Heart right ventricle (tissue), 16 donors: ENCODE measurements around the gene GOLGA2. TPM values are rescaled to one million over a fixed set of nuclear protein-coding genes. Genes with fewer than 3 reads are reported as not detected.

ENCODE experiments used
- ATAC-seq, 8 donors: fragments of 200-7000 bp; cut with Tn5 transposase; one replicate each; pipeline ENCODE4 v1.9.1; 2020; ENCODE audit warnings: mild to moderate bottlenecking in 8 of 8, moderate library complexity in 8 of 8, moderate number of reproducible peaks in 1 of 8
- DNase-seq, 2 donors: peaks; one replicate each; pipeline ENCODE4 v3.0.0-alpha.2; 2020
- H3K27ac ChIP-seq, 10 donors: fragments of 200-600 bp; sonication (generic) in 2 of 10; one replicate each; pipeline versions ENCODE4 v1.5.0 to v1.8.0; 2020 to 2022; ENCODE audit warnings: mild to moderate bottlenecking in 3 of 10
- H3K27me3 ChIP-seq, 7 donors: fragments of 200-600 bp; one replicate each; pipeline ENCODE4 v1.8.0; 2021 to 2022; ENCODE audit warnings: mild to moderate bottlenecking in 2 of 7
- H3K36me3 ChIP-seq, 9 donors: fragments of 200-600 bp; sonication (generic) in 1 of 9; one replicate each; pipeline versions ENCODE4 v1.5.0 to v1.8.0; 2020 to 2022; ENCODE audit warnings: mild to moderate bottlenecking in 2 of 9
- H3K4me1 ChIP-seq, 9 donors: fragments of 200-600 bp; sonication (generic) in 1 of 9; one replicate each; pipeline versions ENCODE4 v1.5.0 to v1.8.0; 2020 to 2022; ENCODE audit warnings: mild to moderate bottlenecking in 4 of 9
- H3K4me3 ChIP-seq, 10 donors: fragments of 200-600 bp; sonication (generic) in 2 of 10; one replicate each; pipeline versions ENCODE4 v1.5.0 to v1.8.0; 2020 to 2022; ENCODE audit warnings: mild to moderate bottlenecking in 7 of 10, moderate library complexity in 2 of 10
- H3K9me3 ChIP-seq, 11 donors: fragments of 200-600 bp in 10 of 11; sonication (generic) in 2 of 11; one replicate each; pipeline versions ENCODE4 v1.5.0 to v1.8.0; 2013 to 2022; ENCODE audit warnings: mild to moderate bottlenecking in 2 of 11, control low read depth in 1 of 11, moderate library complexity in 1 of 11
- WGBS, 2 donors: extraction: QIAGEN DNeasy Blood & Tissue Kit; methylation state at CpG; one replicate each; pipeline ENCODE4 v1.1.7; 2013; ENCODE audit warnings: inconsistent platforms in 1 of 2; 5-methylcytosine and 5-hydroxymethylcytosine counted together
- intact Hi-C, 10 donors: fragments of 100-400 bp; cut with DNase I; formaldehyde crosslinking; loops; one replicate each; pipeline versions ENCODE4 v1.11.1 to v1.14.2; 2022
- polyA plus RNA-seq, 2 donors: library from polyadenylated mRNA; stranded (reverse); fragments of 200-250 nt; gene quantifications; one replicate each; pipeline ENCODE4 v1.2.3, GENCODE V29; 2013
- total RNA-seq, 10 donors: library from RNA; stranded (reverse); fragmentation: NEBNext Ultra II Directional in 3 of 10; extraction: Animal tissue kit (Norgen Biotek cat#: 25700) in 3 of 10; gene quantifications; one replicate each; pipeline versions ENCODE4 v1.2.1 to v1.2.4, GENCODE V29; 2021 to 2023
- TF ChIP-seq, protein P1 (sequence below), 9 donors: fragments of 200-600 bp; sonication (generic) in 2 of 9; IDR thresholded peaks; one replicate each; pipeline versions ENCODE4 v1.5.0 to v1.8.0; 2021 to 2022; ENCODE audit warnings: antibody characterized with exemption in 9 of 9, mild to moderate bottlenecking in 5 of 9, moderate library complexity in 1 of 9
- donor health status: Arrhythmogenic right ventricular cardiomyopathy.
- donor health status: ischemic (EF 13 %, LVEDD 7.1; RV severe dilation, severe dysfunction).
- donor health status: healthy with polysubstance abuse.
- donor health status: DM: no; HTN: yes; CAD: no.
- donor health status: DM: no; HTN: no; CAD: no.
- donor health status: ischemic (EF 25% LVEDD 6.9; RV normal size, moderate dysfunction).
- donor health status: ischemic (EF 25% LVEDD 5.7; RV mildly dilated, moderate dysfunction).
- donor health status: healthy.
- donor health status: DM: yes; HTN: yes; CAD: no.
- donor health status: Ischemic cardiomyopathy.
- donor health status: ischemic (EF 35%, LVEDD 5.7; RV mildly dilated, moderate dysfunction).
- donor health status: nonischemic (EF 11% LVEDD 7.7; RV severe dilation, severe dysfunction).
- donor health status: DM: yes; HTN: yes; CAD: no.
- donor health status: PGD.
- donor health status: ischemic (EF 29% LVEDD 5.4; RV normal size, mild dysfunction).
- donor health status: nonischemic (EF 23%, LVEDD 6.1; RV moderate dilation, normal function).

The GOLGA2 gene
- total and polyA plus RNA-seq, 12 donors, result 78.0 to 101 (median 89.1) TPM

DNA sequence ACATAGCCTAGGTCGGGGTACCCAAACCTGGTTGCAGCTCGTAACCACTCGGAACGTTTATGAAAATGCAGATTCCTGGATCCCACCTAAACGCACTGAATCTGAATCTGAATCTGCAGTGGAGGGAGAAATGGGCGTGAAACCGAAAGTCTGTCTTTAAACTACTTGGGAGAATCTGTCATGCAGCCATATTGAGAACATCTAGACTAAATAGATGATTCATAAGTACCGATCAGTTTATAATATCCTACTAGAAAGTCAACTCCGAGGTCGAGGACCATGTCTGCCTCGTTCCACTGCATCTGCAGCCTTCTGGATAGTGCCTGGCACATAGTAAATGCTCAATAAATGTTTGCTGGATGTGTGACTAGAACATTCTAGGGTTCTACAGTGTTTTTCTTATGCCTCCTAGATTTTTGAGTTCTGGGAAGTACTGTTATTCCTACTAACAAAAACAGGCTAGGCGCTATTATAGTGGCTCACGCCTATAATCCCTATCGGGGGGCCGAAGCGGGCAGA, 47.5 kb upstream of the GOLGA2 start:
- ATAC-seq (no peak), DNase-seq (no peak)
- Histone ChIP-seq H3K27ac (peak overlapping the region in 9 of 10 donors; percentile 82 to 96 (median 92)), H3K4me1 (peaks cover 8 to 44% (median 35%) of the 10 kb centered on the region in 9 donors), H3K36me3 (peaks cover 0 to 66% (median 0%) of the 10 kb centered on the region in 9 donors), H3K9me3 (no peaks in the 10 kb centered on the region), H3K27me3 (no peaks in the 10 kb centered on the region), H3K4me3 (peak overlapping the region; percentile 73 to 100 (median 92))
- WGBS, 2 donors, result 26% methylated on average over 16 of the region's 16 CpGs
- intact Hi-C loops, result loop anchor here in 4 of 10 donors (5.0 to 10.0 kb wide), 2 partner anchors 46 to 128 kb away; partner anchors contain the start of genes GOLGA2 (in 3 of the 4), SWI5 (in 3 of the 4) and CIZ1 (in 1 of the 4)
- TF ChIP-seq, protein P1, sequence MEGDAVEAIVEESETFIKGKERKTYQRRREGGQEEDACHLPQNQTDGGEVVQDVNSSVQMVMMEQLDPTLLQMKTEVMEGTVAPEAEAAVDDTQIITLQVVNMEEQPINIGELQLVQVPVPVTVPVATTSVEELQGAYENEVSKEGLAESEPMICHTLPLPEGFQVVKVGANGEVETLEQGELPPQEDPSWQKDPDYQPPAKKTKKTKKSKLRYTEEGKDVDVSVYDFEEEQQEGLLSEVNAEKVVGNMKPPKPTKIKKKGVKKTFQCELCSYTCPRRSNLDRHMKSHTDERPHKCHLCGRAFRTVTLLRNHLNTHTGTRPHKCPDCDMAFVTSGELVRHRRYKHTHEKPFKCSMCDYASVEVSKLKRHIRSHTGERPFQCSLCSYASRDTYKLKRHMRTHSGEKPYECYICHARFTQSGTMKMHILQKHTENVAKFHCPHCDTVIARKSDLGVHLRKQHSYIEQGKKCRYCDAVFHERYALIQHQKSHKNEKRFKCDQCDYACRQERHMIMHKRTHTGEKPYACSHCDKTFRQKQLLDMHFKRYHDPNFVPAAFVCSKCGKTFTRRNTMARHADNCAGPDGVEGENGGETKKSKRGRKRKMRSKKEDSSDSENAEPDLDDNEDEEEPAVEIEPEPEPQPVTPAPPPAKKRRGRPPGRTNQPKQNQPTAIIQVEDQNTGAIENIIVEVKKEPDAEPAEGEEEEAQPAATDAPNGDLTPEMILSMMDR (IDR thresholded peaks at IDR 0.05), result no peak

DNA sequence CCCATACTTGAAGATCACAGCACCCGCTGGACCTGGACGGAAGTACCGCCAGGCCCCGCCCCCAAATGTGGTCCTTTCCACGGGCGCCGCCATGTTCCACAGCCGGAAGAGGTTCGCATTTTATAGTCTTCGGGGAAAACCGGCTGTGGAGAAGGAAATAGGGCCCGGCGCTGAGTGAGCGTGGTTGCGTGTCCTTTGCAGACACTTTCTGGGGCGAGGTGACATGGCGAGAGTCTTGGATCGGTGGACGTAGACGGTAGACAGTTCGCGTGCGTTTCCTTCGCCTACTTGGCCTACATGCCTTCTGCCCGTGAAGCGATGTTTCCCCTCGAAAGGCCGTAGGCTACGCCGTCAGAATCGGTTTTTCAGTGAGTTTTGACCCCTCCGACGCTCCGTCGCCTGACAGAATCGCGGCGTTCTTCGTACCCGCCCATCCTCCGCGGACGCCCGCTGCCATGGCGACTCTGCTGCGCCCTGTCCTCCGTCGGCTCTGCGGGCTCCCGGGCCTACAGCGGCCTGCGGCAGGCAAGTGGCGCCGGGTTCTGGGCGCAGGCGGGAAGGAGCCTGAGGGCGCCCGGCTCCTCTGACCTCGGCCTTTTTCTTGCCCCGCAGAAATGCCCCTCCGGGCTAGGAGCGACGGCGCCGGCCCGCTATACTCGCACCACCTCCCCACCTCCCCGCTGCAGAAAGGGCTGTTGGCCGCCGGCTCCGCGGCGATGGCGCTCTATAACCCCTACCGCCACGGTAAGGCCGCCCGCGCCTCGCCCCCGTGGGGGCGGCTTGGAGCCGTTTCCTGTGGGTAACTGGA, 46.8 kb upstream of the GOLGA2 start, which contains the start of the genes COQ4 and TRUB2:
COQ4 (plus strand) TSS at position 436 of the 808 bp plus-strand sequence; CDS start at position 456, 20 bp downstream.
TRUB2 (minus strand) TSS at position 44 of the 808 bp plus-strand sequence; CDS start at position 5, 39 bp downstream.
- Histone ChIP-seq H3K4me1 (peaks cover 8 to 44% (median 35%) of the 10 kb centered on the region in 9 donors), H3K4me3 (peak within 1 kb of the TSS; percentile 73 to 100 (median 92)), H3K27ac (peak within 1 kb of the TSS; percentile 82 to 96 (median 93)), H3K36me3 (peaks cover 0 to 66% (median 0%) of the 10 kb centered on the region in 9 donors), H3K27me3 (no peaks in the 10 kb centered on the region), H3K9me3 (no peaks in the 10 kb centered on the region)
- TF ChIP-seq, protein P1 (IDR thresholded peaks at IDR 0.05), result no peak
- DNase-seq (peak; percentile 91 to 94), ATAC-seq (peak; percentile 96 to 99 (median 98))
- intact Hi-C loops, result loop anchor here in 4 of 10 donors (1.0 to 10.0 kb wide), 3 partner anchors 45 to 128 kb away; partner anchors contain the start of genes GOLGA2 (in 3 of the 4), SWI5 (in 3 of the 4), CIZ1 (in 1 of the 4) and URM1 (in 1 of the 4)
- WGBS, 2 donors, result 0% methylated on average over 83 of the region's 83 CpGs

DNA sequence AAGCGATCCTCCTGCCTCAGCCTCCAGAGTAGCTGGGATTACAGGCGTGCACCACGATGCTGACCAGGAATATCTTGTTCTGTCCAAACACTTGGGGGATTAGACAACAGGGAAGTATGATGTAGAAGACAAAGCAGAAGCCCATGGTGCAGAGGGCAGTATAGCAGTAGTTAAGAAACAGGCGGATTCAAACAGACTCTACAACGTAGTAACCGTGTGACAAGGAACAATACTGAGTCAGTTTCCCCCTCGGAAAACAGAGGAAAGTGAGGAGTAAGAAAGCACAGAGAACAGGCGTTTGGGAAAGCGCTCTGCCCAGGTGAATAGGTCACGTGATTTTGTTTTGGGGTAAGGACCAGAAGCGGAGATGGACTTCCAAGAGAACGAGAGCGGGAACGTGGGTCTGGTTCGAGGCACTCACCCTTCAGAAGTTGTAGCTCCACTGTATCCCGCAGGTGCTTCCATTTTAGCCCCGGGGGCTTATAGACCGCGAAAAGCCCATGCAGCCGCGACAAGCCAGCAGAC, 46.1 kb upstream of the GOLGA2 start:
- Histone ChIP-seq H3K4me1 (peaks cover 8 to 44% (median 35%) of the 10 kb centered on the region in 9 donors), H3K9me3 (no peaks in the 10 kb centered on the region), H3K27me3 (no peaks in the 10 kb centered on the region), H3K27ac (peak overlapping the region in 9 of 10 donors; percentile 82 to 96 (median 92)), H3K36me3 (peaks cover 0 to 66% (median 6%) of the 10 kb centered on the region in 9 donors), H3K4me3 (peak overlapping the region; percentile 73 to 100 (median 92))
- 2% methylated on average over 21 of the region's 21 CpGs for WGBS, 2 donors
- TF ChIP-seq, protein P1 (IDR thresholded peaks at IDR 0.05), result no peak
- peak in 3 of 8 donors; percentile 2 to 3 (median 2) for ATAC-seq
- no peak for DNase-seq
- intact Hi-C loops, result loop anchor here in 4 of 10 donors (1.0 to 10.0 kb wide), 3 partner anchors 45 to 127 kb away; partner anchors contain the start of genes GOLGA2 (in 3 of the 4), SWI5 (in 3 of the 4), CIZ1 (in 1 of the 4) and URM1 (in 1 of the 4)
